DOHH2 (cell line): Measurements from ENCODE around the gene MBD2.

Experiments used
- CTCF ChIP-seq: fragments of 200-600 bp; sonication (generic); IDR thresholded peaks from one replicate; pipeline ENCODE4 v1.5.1; 2014; ENCODE audit warnings: antibody characterized with exemption, mild to moderate bottlenecking, low read depth, low read length; ENCODE audit not compliant: poor library complexity, severe bottlenecking
- EZH2phosphoT487 ChIP-seq: fragments of 200-600 bp; sonication (generic); IDR thresholded peaks from 2 replicates; pipeline ENCODE4 v1.6.1; 2017; ENCODE audit warnings: borderline replicate concordance, mild to moderate bottlenecking, antibody characterized with exemption, low read length, moderate library complexity, mixed read lengths

- no peak for TF ChIP-seq CTCF
- TF ChIP-seq EZH2phosphoT487 = no peak
Observed at GRCh38 chr18:54151376-54151775, 73.1 kb downstream of the MBD2 start.
